Colonic mucosa (tissue), 4 donors: Measurements from ENCODE around the gene BAZ1A. TPM values are rescaled to one million over a fixed set of nuclear protein-coding genes. Genes with fewer than 3 reads are reported as not detected.

ENCODE experiments used
- DNase-seq: peaks from one replicate; pipeline ENCODE4 v3.0.0-alpha.2; 2020
- H3K27ac ChIP-seq: fragments of 200-600 bp; one replicate; pipeline ENCODE4 v1.8.0; 2021
- H3K27me3 ChIP-seq: fragments of 200-600 bp; one replicate; pipeline ENCODE4 v1.8.0; 2021
- H3K36me3 ChIP-seq: fragments of 200-600 bp; one replicate; pipeline ENCODE4 v1.8.0; 2021
- H3K4me1 ChIP-seq: fragments of 200-600 bp; one replicate; pipeline ENCODE4 v1.8.0; 2021; ENCODE audit warnings: mild to moderate bottlenecking
- H3K4me3 ChIP-seq: fragments of 200-600 bp; one replicate; pipeline ENCODE4 v1.8.0; 2021
- H3K9ac ChIP-seq, 2 donors: one replicate each; pipeline ENCODE4 v1.7.0; 2013; ENCODE audit warnings: control low read depth in 2 of 2, low read depth in 2 of 2, low read length in 2 of 2
- H3K9me3 ChIP-seq: fragments of 200-600 bp; one replicate; pipeline ENCODE4 v1.8.0; 2021
- intact Hi-C: fragments of 100-400 bp; cut with DNase I; formaldehyde crosslinking; loops from one replicate; pipeline ENCODE4 v1.14.1; 2022
- total RNA-seq, 2 donors: library from RNA; stranded (reverse); fragmentation: NEBNext Ultra II Directional in 1 of 2; extraction: Animal tissue kit (Norgen Biotek cat#: 25700) in 1 of 2; gene quantifications; one replicate each; pipeline ENCODE4 v1.2.1, GENCODE V29; 2021
- TF ChIP-seq, protein P1 (sequence below): fragments of 200-600 bp; IDR thresholded peaks from one replicate; pipeline ENCODE4 v1.8.0; 2022; ENCODE audit warnings: antibody characterized with exemption, mild to moderate bottlenecking
- donor health status: healthy.
- donor health status: DM: no; HTN: no; CAD: no.
- donor health status: DM: no; HTN: no; CAD: no.

Gene BAZ1A
- total RNA-seq, 2 donors from 2014 or later, result 24.9 to 30.6 TPM

DNA sequence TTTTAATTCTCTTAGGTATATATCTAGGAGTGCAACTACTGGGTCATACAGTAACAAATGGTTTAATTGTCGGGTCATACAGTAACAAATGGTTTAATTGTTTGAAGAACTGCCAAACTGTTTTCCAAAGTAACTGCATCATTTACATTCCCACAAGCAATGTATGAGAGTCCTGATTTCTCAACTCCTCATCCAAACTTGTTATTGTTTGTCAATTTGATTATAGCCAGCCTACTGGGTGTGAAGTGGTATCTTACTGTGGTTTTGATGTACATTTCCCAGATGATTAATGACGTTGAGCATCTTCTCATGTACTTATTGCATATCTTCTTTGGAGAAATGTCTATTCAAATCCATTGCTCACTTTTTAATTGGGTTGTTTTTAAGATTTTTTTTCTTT is 93.1 kb downstream of the BAZ1A start:
- H3K27me3 ChIP-seq, result no peaks in the 10 kb centered on the region
- no peaks in the 10 kb centered on the region for H3K9me3 ChIP-seq
- TF ChIP-seq, protein P1, sequence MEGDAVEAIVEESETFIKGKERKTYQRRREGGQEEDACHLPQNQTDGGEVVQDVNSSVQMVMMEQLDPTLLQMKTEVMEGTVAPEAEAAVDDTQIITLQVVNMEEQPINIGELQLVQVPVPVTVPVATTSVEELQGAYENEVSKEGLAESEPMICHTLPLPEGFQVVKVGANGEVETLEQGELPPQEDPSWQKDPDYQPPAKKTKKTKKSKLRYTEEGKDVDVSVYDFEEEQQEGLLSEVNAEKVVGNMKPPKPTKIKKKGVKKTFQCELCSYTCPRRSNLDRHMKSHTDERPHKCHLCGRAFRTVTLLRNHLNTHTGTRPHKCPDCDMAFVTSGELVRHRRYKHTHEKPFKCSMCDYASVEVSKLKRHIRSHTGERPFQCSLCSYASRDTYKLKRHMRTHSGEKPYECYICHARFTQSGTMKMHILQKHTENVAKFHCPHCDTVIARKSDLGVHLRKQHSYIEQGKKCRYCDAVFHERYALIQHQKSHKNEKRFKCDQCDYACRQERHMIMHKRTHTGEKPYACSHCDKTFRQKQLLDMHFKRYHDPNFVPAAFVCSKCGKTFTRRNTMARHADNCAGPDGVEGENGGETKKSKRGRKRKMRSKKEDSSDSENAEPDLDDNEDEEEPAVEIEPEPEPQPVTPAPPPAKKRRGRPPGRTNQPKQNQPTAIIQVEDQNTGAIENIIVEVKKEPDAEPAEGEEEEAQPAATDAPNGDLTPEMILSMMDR, result no peak
- no peak for DNase-seq
- H3K4me3 ChIP-seq, result no peak overlapping the region
- intact Hi-C loops, result loop anchor here (10.0 kb wide), 1 partner anchor 187 kb away; no protein-coding TSS in a partner anchor
- H3K36me3 ChIP-seq, result peaks cover 7% of the 10 kb centered on the region
- H3K4me1 ChIP-seq, result no peaks in the 10 kb centered on the region
- no peak overlapping the region for H3K27ac ChIP-seq
- H3K9ac ChIP-seq, result no peak overlapping the region

DNA sequence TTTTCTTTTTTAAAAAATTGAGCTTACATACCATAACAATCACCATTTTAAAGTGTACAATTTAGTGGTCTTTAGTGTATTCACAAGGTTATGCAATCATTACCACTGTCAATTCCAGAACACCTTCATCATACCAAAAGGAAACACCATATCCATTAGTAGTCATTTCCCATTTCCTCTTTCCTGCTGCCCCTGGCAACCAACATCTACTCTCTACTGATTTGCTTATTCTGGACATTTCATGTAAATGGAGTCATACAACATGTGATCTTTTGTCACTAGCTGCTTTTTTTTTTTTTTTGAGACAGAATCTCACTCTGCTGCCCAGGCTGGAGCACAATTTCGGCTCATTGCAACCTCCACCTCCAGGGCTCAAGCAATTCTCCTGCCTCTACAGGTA is 93.9 kb downstream of the BAZ1A start:
- DNase-seq, result no peak
- H3K36me3 ChIP-seq, result peaks cover 8% of the 10 kb centered on the region
- no peaks in the 10 kb centered on the region for H3K4me1 ChIP-seq
- H3K9ac ChIP-seq, result no peak overlapping the region
- intact Hi-C loops, result loop anchor here (10.0 kb wide), 1 partner anchor 186 kb away; no protein-coding TSS in a partner anchor
- H3K4me3 ChIP-seq, result no peak overlapping the region
- H3K9me3 ChIP-seq, result no peaks in the 10 kb centered on the region
- H3K27ac ChIP-seq, result no peak overlapping the region
- no peaks in the 10 kb centered on the region for H3K27me3 ChIP-seq
- TF ChIP-seq, protein P1, result no peak

DNA sequence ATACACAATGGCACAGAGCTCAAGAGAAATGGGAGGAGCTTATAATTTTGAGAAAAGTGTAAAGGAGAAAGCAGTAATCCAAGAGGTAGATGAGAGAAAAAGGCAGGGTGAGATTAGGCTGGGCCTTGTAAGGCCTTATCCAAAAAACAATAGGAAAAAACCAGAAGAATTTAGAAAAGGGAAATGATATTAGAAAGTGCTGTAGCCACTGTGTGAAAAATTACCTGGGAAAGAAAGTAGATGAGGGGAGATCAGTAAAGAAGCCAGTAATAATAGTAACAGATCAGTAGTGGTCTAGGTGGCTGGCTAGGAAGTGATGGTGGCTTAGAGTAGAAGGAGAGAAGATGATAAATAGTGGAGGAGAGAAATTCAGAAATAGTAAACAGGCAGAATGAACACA is 94.5 kb downstream of the BAZ1A start:
- H3K9ac ChIP-seq, result no peak overlapping the region
- H3K4me3 ChIP-seq, result no peak overlapping the region
- H3K9me3 ChIP-seq, result no peaks in the 10 kb centered on the region
- H3K36me3 ChIP-seq, result peaks cover 10% of the 10 kb centered on the region
- DNase-seq, result no peak
- intact Hi-C loops, result loop anchor here (10.0 kb wide), 1 partner anchor 186 kb away; no protein-coding TSS in a partner anchor
- no peaks in the 10 kb centered on the region for H3K27me3 ChIP-seq
- H3K27ac ChIP-seq, result no peak overlapping the region
- TF ChIP-seq, protein P1, result no peak
- H3K4me1 ChIP-seq, result no peaks in the 10 kb centered on the region

DNA sequence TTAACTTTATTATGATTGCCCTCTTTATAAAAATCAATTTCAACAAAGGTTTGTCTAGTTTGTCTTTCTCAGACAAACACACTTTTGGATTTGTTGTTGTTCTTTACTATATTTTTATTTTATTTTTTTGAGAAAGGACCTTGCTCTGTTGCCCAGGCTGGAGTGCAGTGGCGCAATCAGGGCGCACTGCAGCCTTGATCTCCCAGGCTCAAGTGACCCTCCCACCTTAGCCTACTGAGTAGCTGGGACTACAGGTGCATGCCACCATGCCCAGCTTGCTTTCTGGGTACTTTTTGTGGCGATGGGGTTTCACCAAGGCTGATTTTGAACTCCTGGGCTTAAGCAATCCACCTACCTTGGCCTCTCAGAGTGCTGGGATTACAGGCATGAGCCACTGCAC is 96.4 kb downstream of the BAZ1A start:
- Histone ChIP-seq H3K4me3 (no peak overlapping the region), H3K36me3 (peaks cover 10% of the 10 kb centered on the region), H3K27ac (no peak overlapping the region), H3K9ac (no peak overlapping the region), H3K4me1 (no peaks in the 10 kb centered on the region), H3K9me3 (no peaks in the 10 kb centered on the region), H3K27me3 (no peaks in the 10 kb centered on the region)
- intact Hi-C loops, result no loop called here
- TF ChIP-seq, protein P1, result no peak
- DNase-seq, result no peak

DNA sequence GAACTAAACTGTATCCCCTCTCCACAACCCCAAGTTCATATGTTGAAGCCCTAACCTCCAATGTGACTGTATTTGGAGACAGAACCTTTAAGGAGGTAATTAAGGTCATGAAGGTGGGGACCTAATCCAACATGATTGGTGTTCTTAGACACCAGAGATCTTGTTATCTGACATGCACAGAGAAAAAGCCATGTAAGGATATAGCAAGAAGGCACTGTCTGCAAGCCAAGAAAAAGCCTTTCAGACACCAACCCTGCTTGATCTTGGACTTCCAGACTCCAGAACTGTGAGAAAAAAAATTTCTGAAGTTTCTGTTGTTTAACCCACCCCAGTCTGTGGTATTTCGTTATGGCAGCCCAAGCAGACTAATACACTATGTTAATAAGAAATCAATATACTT is 98.5 kb downstream of the BAZ1A start:
- peaks cover 14% of the 10 kb centered on the region for H3K36me3 ChIP-seq
- no peak overlapping the region for H3K27ac ChIP-seq
- no peak for DNase-seq

More for the DNA sequence above, 98.5 kb downstream of the BAZ1A start:
- no peaks in the 10 kb centered on the region for H3K9me3 ChIP-seq
- intact Hi-C loops, result no loop called here
- no peaks in the 10 kb centered on the region for H3K27me3 ChIP-seq
- TF ChIP-seq, protein P1, result no peak
- no peak overlapping the region for H3K9ac ChIP-seq
- H3K4me1 ChIP-seq, result no peaks in the 10 kb centered on the region
- H3K4me3 ChIP-seq, result no peak overlapping the region
